Activated CD8-positive, alpha-beta memory T cell treated with anti-CD3 and anti-CD28 coated beads, Interleukin-2, amount 50 U/mL, for 48 hours (primary cell): ENCODE data around the gene FAM131C.
A peak's percentile ranks its signal among the peaks of the same experiment; 100 is the strongest.
"Not testable (repeated sequence)": the region's sequence is repeated elsewhere in the genome, so short reads cannot be mapped to it uniquely, and the experiment has no call there.

Source experiments
- DNase-seq: peaks from one replicate; pipeline ENCODE4 v3.0.0-alpha.2; 2020

The FAM131C gene

GRCh38 chr1:16057314-16057915 is 16.0 kb downstream of the FAM131C start:
- not testable (repeated sequence) for DNase-seq

GRCh38 chr1:16056521-16056912 is 16.9 kb downstream of the FAM131C start:
- DNase-seq, result not testable (repeated sequence)

- peak; percentile 93 for DNase-seq
These were observed 17.6 kb downstream of the FAM131C start for GRCh38 chr1:16055613-16056520.

GRCh38 chr1:16054598-16055540 is 18.6 kb downstream of the FAM131C start:
- DNase-seq, result no peak

- no peak for DNase-seq
These were observed 19.5 kb downstream of the FAM131C start for GRCh38 chr1:16053781-16054502.

- not testable (repeated sequence) for DNase-seq
These were observed 21.5 kb downstream of the FAM131C start for GRCh38 chr1:16051949-16052348.

- DNase-seq, result no peak
These were observed 22.4 kb downstream of the FAM131C start for GRCh38 chr1:16051039-16051438.

GRCh38 chr1:16050328-16050727 is 23.1 kb downstream of the FAM131C start:
- DNase-seq, result no peak

GRCh38 chr1:16048573-16049189 is 24.8 kb downstream of the FAM131C start:
- DNase-seq, result peak; percentile 65

GRCh38 chr1:16047791-16048475 is 25.5 kb downstream of the FAM131C start:
- no peak for DNase-seq

GRCh38 chr1:16046842-16047241 is 26.6 kb downstream of the FAM131C start:
- no peak for DNase-seq

GRCh38 chr1:16043950-16044349 is 29.5 kb downstream of the FAM131C start:
- DNase-seq, result no peak

- DNase-seq, result no peak
These were observed 29.9 kb downstream of the FAM131C start, which contains the start of gene CLCNKB for GRCh38 chr1:16043521-16043920. Gene CLCNKB (plus strand): TSS chr1:16043782. CDS start chr1:16044493, 711 bp downstream.

- not testable (repeated sequence) for DNase-seq
These were observed 30.8 kb downstream of the FAM131C start for GRCh38 chr1:16042654-16043053.

- no peak for DNase-seq
These were observed 31.4 kb downstream of the FAM131C start for GRCh38 chr1:16042096-16042495.

GRCh38 chr1:16041200-16041599 is 32.3 kb downstream of the FAM131C start:
- DNase-seq, result no peak

GRCh38 chr1:16039871-16040270 is 33.6 kb downstream of the FAM131C start:
- DNase-seq, result not testable (repeated sequence)

GRCh38 chr1:16038620-16038912 is 34.9 kb downstream of the FAM131C start:
- no peak for DNase-seq

- DNase-seq, result not testable (repeated sequence)
These were observed 37.0 kb downstream of the FAM131C start for GRCh38 chr1:16036461-16036860.

- not testable (repeated sequence) for DNase-seq
These were observed 40.3 kb downstream of the FAM131C start for GRCh38 chr1:16033103-16033632.
